ENCODE data around the gene TGFBR1.

TGFBR1 gene

GRCh38 chr9:99129091-99129490, 24.2 kb downstream of the TGFBR1 start:
- no peak for TF ChIP-seq CTCF (IDR thresholded peaks at IDR 0.05; ENCODE audit: insufficient read depth, low read depth, low read length, missing control alignments)
- H3K4me3 ChIP-seq (ENCODE audit: low read depth, low read length): no peak overlapping the region
- peak; percentile 8 for DNase-seq (ENCODE audit: low read depth)

- TF ChIP-seq CTCF (IDR thresholded peaks at IDR 0.05; ENCODE audit: insufficient read depth, low read depth, low read length, missing control alignments): no peak
- H3K4me3 ChIP-seq (ENCODE audit: low read depth, low read length): no peak overlapping the region
- DNase-seq (ENCODE audit: low read depth): peak; percentile 79
These were observed 25.2 kb downstream of the TGFBR1 start for GRCh38 chr9:99130069-99130468.

GRCh38 chr9:99133145-99133544, 28.2 kb downstream of the TGFBR1 start:
- no peak for DNase-seq (ENCODE audit: low read depth)
- no peak for TF ChIP-seq CTCF (IDR thresholded peaks at IDR 0.05; ENCODE audit: insufficient read depth, low read depth, low read length, missing control alignments)
- no peak overlapping the region for H3K4me3 ChIP-seq (ENCODE audit: low read depth, low read length)

- peak; percentile 10 for DNase-seq (ENCODE audit: low read depth)
- H3K4me3 ChIP-seq (ENCODE audit: low read depth, low read length): no peak overlapping the region
- TF ChIP-seq CTCF (IDR thresholded peaks at IDR 0.05; ENCODE audit: insufficient read depth, low read depth, low read length, missing control alignments): no peak
These were observed 30.0 kb downstream of the TGFBR1 start for GRCh38 chr9:99134893-99135341.

- H3K4me3 ChIP-seq (ENCODE audit: low read depth, low read length): no peak overlapping the region
- no peak for TF ChIP-seq CTCF (IDR thresholded peaks at IDR 0.05; ENCODE audit: insufficient read depth, low read depth, low read length, missing control alignments)
- peak; percentile 17 for DNase-seq (ENCODE audit: low read depth)
These were observed 30.5 kb downstream of the TGFBR1 start for GRCh38 chr9:99135456-99135855.

GRCh38 chr9:99137225-99137624, 32.3 kb downstream of the TGFBR1 start:
- H3K4me3 ChIP-seq (ENCODE audit: low read depth, low read length): no peak overlapping the region
- TF ChIP-seq CTCF (IDR thresholded peaks at IDR 0.05; ENCODE audit: insufficient read depth, low read depth, low read length, missing control alignments): no peak
- DNase-seq (ENCODE audit: low read depth): no peak

GRCh38 chr9:99137891-99138290, 33.0 kb downstream of the TGFBR1 start:
- DNase-seq (ENCODE audit: low read depth): no peak
- no peak overlapping the region for H3K4me3 ChIP-seq (ENCODE audit: low read depth, low read length)
- no peak for TF ChIP-seq CTCF (IDR thresholded peaks at IDR 0.05; ENCODE audit: insufficient read depth, low read depth, low read length, missing control alignments)
